Nephron (organoid): ENCODE results near the gene LAMA3.

Experiments
- H3K27ac Mint-ChIP-seq, 3 experiments: 2 replicates each; pipeline ENCODE4 v1.8.0; 2020; ENCODE audit warnings: mixed read lengths in 3 of 3, mild to moderate bottlenecking in 2 of 3, moderate library complexity in 1 of 3
- H3K27me3 Mint-ChIP-seq: 2 replicates; pipeline ENCODE4 v1.8.0; 2021; ENCODE audit warnings: low read depth, mild to moderate bottlenecking, moderate library complexity, mixed read lengths
- H3K36me3 Mint-ChIP-seq: 2 replicates; pipeline ENCODE4 v1.8.0; 2020; ENCODE audit warnings: low read depth, mixed read lengths
- H3K4me1 Mint-ChIP-seq: 2 replicates; pipeline ENCODE4 v1.8.0; 2020; ENCODE audit warnings: mixed read lengths
- H3K4me3 Mint-ChIP-seq, 3 experiments: 2 replicates each; pipeline ENCODE4 v1.8.0; 2020; ENCODE audit warnings: mild to moderate bottlenecking in 3 of 3, mixed read lengths in 3 of 3, moderate library complexity in 2 of 3
- H3K9me3 Mint-ChIP-seq: 2 replicates; pipeline ENCODE4 v1.8.0; 2020; ENCODE audit warnings: mixed read lengths
- CTCF ChIP-seq, 3 experiments: fragments of 200-600 bp; sonication (generic); IDR thresholded peaks; one replicate each; pipeline ENCODE4 v1.5.0; 2021; ENCODE audit warnings: antibody characterized with exemption in 3 of 3; ENCODE audit not compliant: unreplicated experiment in 3 of 3

The LAMA3 gene

GRCh38 chr18:23969664-23970063 lies 280.4 kb downstream of the LAMA3 start:
- H3K9me3 Mint-ChIP-seq, result peaks cover 3% of the 10 kb centered on the region
- no peak overlapping the region for H3K27ac Mint-ChIP-seq
- no peak for TF ChIP-seq CTCF (IDR thresholded peaks at IDR 0.05; ENCODE audit: unreplicated experiment in 3 of 3)
- no peak overlapping the region for H3K4me3 Mint-ChIP-seq
- H3K36me3 Mint-ChIP-seq, result no peaks in the 10 kb centered on the region
- H3K4me1 Mint-ChIP-seq, result no peaks in the 10 kb centered on the region
- H3K27me3 Mint-ChIP-seq, result peaks cover 14% of the 10 kb centered on the region

GRCh38 chr18:23970161-23971096 lies 281.2 kb downstream of the LAMA3 start:
- Mint-ChIP-seq H3K27me3 (peaks cover 14% of the 10 kb centered on the region), H3K9me3 (peaks cover 8% of the 10 kb centered on the region), H3K36me3 (no peaks in the 10 kb centered on the region), H3K4me3 (no peak overlapping the region), H3K4me1 (no peaks in the 10 kb centered on the region), H3K27ac (no peak overlapping the region)
- TF ChIP-seq CTCF (IDR thresholded peaks at IDR 0.05; ENCODE audit: unreplicated experiment in 3 of 3), result no peak

- TF ChIP-seq CTCF (IDR thresholded peaks at IDR 0.05; ENCODE audit: unreplicated experiment in 3 of 3), result no peak
- Mint-ChIP-seq H3K27me3 (peaks cover 14% of the 10 kb centered on the region), H3K4me1 (no peaks in the 10 kb centered on the region), H3K27ac (no peak overlapping the region), H3K36me3 (no peaks in the 10 kb centered on the region), H3K4me3 (no peak overlapping the region), H3K9me3 (peaks cover 10% of the 10 kb centered on the region)
Observed at GRCh38 chr18:23971097-23971440, 281.8 kb downstream of the LAMA3 start.

- H3K27ac Mint-ChIP-seq, result no peak overlapping the region
- H3K9me3 Mint-ChIP-seq, result peaks cover 15% of the 10 kb centered on the region
- H3K27me3 Mint-ChIP-seq, result peaks cover 14% of the 10 kb centered on the region
- H3K4me1 Mint-ChIP-seq, result no peaks in the 10 kb centered on the region
- TF ChIP-seq CTCF (IDR thresholded peaks at IDR 0.05; ENCODE audit: unreplicated experiment in 3 of 3), result no peak
- H3K36me3 Mint-ChIP-seq, result no peaks in the 10 kb centered on the region
- no peak overlapping the region for H3K4me3 Mint-ChIP-seq
Observed at GRCh38 chr18:23971666-23972230, 282.5 kb downstream of the LAMA3 start.

- Mint-ChIP-seq H3K27me3 (peaks cover 14% of the 10 kb centered on the region), H3K4me3 (no peak overlapping the region), H3K36me3 (no peaks in the 10 kb centered on the region), H3K9me3 (peaks cover 18% of the 10 kb centered on the region), H3K4me1 (no peaks in the 10 kb centered on the region), H3K27ac (no peak overlapping the region)
- TF ChIP-seq CTCF (IDR thresholded peaks at IDR 0.05; ENCODE audit: unreplicated experiment in 3 of 3), result no peak
Observed at GRCh38 chr18:23972453-23972852, 283.2 kb downstream of the LAMA3 start.
